ENCODE data around the gene PNPLA7. TPM values are rescaled to one million over a fixed set of nuclear protein-coding genes. Genes with fewer than 3 reads are reported as not detected.

PNPLA7 gene
- total RNA-seq, 1 donor from 2014 or later: 13.7 TPM

DNA sequence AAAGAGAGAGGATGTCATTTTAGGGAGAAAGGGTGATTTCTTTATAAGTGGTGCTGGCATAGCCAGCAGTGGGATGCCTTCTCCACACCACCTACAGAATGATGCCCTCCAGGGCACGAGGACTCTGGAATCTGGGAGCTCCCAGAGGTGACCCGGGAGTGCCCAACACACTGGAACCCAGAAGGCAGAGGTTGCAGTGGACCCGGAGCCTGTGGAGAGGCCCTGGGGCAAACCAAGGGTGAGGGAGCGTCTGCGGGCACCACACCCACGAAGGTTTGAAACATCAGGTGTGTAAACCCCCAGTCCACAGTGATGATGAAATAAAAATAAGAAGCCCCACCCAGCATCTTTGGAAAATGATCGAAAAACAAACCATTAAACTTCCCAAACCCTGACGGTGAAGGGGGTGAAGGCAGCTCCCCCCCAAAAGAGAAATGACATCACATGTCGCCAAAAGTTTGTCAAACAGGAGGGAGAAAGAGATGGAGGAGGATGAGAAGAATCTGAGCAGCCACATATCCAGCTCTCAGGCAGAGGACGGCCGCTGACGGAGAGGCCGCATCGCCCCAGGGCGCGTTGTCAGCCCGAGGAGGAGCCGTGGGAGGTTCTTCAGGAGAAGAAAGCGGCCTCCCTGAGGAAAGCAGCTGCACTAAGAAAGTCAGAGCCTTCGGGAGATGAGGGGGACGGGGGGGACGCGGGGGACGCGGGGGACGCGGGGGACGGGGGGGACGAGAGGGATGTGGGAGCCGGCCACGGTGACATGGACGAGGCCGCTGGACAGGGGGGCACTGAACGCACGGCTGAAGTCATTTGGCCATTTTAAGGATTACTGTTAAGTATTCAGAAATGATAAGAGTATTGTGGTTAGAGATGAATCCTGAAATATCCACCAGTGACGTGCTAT lies 47.9 kb downstream of the PNPLA7 start:
- intact Hi-C loops (cut with DNase I): no loop called here
- Histone ChIP-seq H3K4me3 (no peak overlapping the region), H3K27me3 (no peaks in the 10 kb centered on the region), H3K36me3 (no peaks in the 10 kb centered on the region), H3K9me3 (no peaks in the 10 kb centered on the region), H3K4me1 (no peaks in the 10 kb centered on the region), H3K27ac (no peak overlapping the region)
- no peak for DNase-seq
- TF ChIP-seq CTCF (IDR thresholded peaks at IDR 0.05): no peak
- no peak for ATAC-seq

DNA sequence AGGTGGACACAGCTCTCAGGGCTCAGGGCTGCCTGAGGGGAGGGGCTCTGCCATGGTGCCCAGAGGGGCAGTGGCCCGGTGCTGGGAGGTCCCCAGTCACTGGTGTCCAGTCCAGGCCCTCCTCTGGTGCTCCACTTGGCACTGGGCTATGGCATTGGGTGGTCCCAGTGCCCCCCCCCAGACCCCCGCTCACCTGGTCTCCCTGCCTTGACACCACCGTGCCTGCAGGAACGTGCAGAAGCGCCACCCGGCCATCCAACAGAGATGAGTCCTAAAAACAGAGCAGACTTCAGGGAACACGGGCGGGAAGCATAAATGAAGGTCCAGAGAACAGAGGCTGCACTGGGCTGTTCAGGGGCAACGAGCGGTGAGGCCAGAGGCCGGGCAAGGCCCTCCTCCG lies 48.7 kb downstream of the PNPLA7 start:
- intact Hi-C loops (cut with DNase I): no loop called here
- H3K4me1 ChIP-seq: no peaks in the 10 kb centered on the region
- no peaks in the 10 kb centered on the region for H3K36me3 ChIP-seq
- H3K27me3 ChIP-seq: no peaks in the 10 kb centered on the region
- H3K9me3 ChIP-seq: no peaks in the 10 kb centered on the region
- DNase-seq: no peak
- TF ChIP-seq CTCF (IDR thresholded peaks at IDR 0.05): no peak
- ATAC-seq: peak; percentile 3
- H3K4me3 ChIP-seq: no peak overlapping the region
- no peak overlapping the region for H3K27ac ChIP-seq

DNA sequence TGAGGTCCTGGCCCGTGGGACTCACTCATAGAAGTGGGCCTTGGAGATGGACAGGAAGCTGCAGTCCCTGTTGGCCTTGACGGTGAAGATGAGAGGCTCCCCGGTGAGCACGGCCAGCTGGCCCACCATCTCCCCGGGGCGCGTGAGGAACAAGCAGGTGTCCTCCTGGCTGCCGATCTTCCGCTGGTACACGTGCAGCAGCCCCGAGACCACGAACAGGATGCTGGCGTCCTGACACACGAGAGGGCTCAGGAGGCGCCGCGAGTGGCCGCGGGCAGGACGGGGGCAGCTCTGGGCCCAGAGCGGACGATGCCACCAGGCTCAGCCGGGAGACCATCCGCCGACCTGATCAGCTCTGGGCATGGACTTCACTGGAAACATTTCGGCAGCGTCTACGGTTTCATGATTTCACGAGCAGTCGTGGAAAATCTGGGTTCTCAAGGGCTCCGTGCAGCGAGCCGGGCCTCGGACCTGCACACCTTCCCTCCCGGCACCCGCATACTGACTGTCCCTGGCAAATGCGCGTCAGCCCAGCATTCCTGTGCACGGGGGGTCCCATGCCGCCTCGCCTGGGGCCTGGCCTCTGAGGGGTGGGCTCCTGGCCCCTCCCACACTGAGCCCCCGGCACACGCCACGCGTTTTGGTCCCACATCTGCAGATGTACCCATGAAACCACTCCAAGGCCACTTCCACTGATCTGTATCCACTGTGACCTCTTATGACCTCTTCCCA lies 49.4 kb downstream of the PNPLA7 start:
- no peak for DNase-seq
- intact Hi-C loops (cut with DNase I): no loop called here
- Histone ChIP-seq H3K27me3 (no peaks in the 10 kb centered on the region), H3K4me1 (no peaks in the 10 kb centered on the region), H3K4me3 (no peak overlapping the region), H3K36me3 (no peaks in the 10 kb centered on the region), H3K27ac (no peak overlapping the region), H3K9me3 (no peaks in the 10 kb centered on the region)
- ATAC-seq: no peak
- TF ChIP-seq CTCF (IDR thresholded peaks at IDR 0.05): no peak

GRCh38 chr9:137499858-137500661 lies 50.1 kb downstream of the PNPLA7 start:
- Histone ChIP-seq H3K36me3 (no peaks in the 10 kb centered on the region), H3K4me3 (no peak overlapping the region), H3K9me3 (no peaks in the 10 kb centered on the region), H3K27me3 (no peaks in the 10 kb centered on the region), H3K27ac (no peak overlapping the region), H3K4me1 (no peaks in the 10 kb centered on the region)
- DNase-seq (peak; percentile 56), ATAC-seq (no peak)
- intact Hi-C loops (cut with DNase I): no loop called here
- no peak for TF ChIP-seq CTCF (IDR thresholded peaks at IDR 0.05)

- ATAC-seq (no peak), DNase-seq (no peak)
- no peak overlapping the region for H3K27ac ChIP-seq
- intact Hi-C loops (cut with DNase I): no loop called here
- no peaks in the 10 kb centered on the region for H3K9me3 ChIP-seq
- H3K27me3 ChIP-seq: no peaks in the 10 kb centered on the region
- H3K36me3 ChIP-seq: no peaks in the 10 kb centered on the region
- no peak for TF ChIP-seq CTCF (IDR thresholded peaks at IDR 0.05)
- H3K4me1 ChIP-seq: no peaks in the 10 kb centered on the region
- no peak overlapping the region for H3K4me3 ChIP-seq
These were observed 50.8 kb downstream of the PNPLA7 start for GRCh38 chr9:137499416-137499815.

Data from upper lobe of right lung (tissue), 1 donor.